ENCODE measurements around the gene CDH24.

Gene CDH24

DNA sequence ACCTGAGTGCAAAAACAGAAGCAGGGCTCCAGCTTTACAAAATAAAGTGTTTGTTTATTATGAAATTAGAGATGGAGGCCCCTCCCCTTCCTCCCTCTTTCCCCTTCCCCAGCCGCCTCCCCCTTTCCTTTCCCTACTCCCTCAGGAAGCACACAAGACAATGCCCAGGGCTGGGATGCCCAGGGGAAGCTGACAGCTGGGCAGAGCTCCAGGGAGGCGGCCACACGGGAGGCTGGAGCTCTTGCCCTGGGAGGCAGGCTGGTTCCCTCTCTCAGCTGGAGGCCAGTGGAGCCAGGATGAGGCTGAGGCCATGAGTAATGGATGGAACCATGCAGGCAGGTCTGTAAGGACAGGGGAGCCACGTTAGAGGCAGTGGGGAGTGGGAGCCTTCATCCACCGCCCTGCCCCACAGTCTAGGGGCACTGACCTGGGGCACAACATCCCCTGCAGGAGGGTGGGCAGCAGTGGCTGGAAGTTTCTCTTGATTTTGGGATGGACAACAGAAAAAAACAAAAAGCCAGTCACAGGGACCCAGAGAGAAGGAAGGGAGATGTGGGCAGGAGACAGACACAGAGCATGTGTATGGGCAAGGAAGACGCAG lies 10.2 kb downstream of the CDH24 start:
- TF ChIP-seq, protein P1, sequence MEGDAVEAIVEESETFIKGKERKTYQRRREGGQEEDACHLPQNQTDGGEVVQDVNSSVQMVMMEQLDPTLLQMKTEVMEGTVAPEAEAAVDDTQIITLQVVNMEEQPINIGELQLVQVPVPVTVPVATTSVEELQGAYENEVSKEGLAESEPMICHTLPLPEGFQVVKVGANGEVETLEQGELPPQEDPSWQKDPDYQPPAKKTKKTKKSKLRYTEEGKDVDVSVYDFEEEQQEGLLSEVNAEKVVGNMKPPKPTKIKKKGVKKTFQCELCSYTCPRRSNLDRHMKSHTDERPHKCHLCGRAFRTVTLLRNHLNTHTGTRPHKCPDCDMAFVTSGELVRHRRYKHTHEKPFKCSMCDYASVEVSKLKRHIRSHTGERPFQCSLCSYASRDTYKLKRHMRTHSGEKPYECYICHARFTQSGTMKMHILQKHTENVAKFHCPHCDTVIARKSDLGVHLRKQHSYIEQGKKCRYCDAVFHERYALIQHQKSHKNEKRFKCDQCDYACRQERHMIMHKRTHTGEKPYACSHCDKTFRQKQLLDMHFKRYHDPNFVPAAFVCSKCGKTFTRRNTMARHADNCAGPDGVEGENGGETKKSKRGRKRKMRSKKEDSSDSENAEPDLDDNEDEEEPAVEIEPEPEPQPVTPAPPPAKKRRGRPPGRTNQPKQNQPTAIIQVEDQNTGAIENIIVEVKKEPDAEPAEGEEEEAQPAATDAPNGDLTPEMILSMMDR (IDR thresholded peaks at IDR 0.05; ENCODE audit: insufficient read depth, low read length, missing control alignments), result no peak
- POLR2A ChIA-PET, result no interaction called here
- no peak overlapping the region for H3K4me3 ChIP-seq (ENCODE audit: low read depth, low read length)
- CTCF ChIA-PET, result interaction anchor here (2.9 to 31.7 kb wide), 3 partner anchors 9 to 61 kb away, joined by 15 to 1423 read pairs (median 22); partner anchors contain the start of gene AJUBA
- DNase-seq (ENCODE audit: low read depth, low spot score), result no peak

DNA sequence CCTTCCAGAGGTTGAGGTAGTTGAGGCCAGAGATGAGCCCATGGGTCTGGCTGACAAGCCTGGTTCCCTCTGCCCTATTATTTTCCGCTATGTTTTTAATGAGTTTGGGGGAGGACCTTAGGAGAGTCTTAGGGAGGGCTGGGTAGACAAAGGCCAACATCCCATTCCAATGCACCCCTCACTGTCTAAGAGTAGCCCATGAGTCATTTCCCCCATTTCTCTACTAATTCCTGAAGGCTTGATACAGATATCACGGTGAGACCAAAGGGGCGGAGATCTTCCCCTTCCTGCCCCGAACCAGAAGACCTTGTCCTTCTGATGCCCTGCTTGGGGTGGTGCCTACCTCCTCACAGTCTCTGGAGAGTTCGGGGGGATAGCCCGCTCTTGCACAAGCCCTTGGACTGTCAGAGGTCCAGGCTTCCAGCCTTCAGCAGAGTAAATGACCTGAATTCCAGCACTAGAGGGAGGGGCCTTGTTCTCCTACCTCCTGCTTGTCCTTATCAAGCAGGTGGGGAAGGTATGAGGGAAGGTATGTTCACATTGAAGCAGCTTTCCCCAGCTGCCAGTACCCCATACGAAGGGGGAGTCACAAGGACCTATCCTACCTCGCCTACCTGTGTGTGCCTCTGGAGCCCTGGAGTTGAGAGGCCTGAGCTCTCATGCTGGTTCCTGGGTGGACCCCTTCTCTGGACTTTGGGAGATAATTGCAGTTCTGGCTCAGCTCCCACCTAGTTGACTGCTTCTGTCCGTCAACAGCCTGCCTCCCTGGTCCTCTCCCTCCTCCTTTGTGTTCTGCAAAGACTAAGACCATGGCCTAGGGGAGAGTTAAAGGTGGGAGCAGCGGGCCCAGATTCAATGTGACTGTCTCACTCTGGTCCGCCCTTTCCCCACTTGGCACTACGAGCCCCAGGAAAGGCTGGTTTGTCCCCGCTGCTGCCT lies 11.6 kb downstream of the CDH24 start:
- POLR2A ChIA-PET, result interaction anchor here (0.7 kb wide), 1 partner anchor 49 kb away, joined by 4 read pairs; the partner anchor contains the start of genes ACIN1 and C14orf119
- H3K4me3 ChIP-seq (ENCODE audit: low read depth, low read length), result no peak overlapping the region
- CTCF ChIA-PET, result interaction anchor here (3.5 to 31.7 kb wide), 2 partner anchors 10 to 59 kb away, joined by 22 to 1423 read pairs; partner anchors contain the start of gene AJUBA
- DNase-seq (ENCODE audit: low read depth, low spot score), result no peak
- TF ChIP-seq, protein P1 (IDR thresholded peaks at IDR 0.05; ENCODE audit: insufficient read depth, low read length, missing control alignments), result no peak

DNA sequence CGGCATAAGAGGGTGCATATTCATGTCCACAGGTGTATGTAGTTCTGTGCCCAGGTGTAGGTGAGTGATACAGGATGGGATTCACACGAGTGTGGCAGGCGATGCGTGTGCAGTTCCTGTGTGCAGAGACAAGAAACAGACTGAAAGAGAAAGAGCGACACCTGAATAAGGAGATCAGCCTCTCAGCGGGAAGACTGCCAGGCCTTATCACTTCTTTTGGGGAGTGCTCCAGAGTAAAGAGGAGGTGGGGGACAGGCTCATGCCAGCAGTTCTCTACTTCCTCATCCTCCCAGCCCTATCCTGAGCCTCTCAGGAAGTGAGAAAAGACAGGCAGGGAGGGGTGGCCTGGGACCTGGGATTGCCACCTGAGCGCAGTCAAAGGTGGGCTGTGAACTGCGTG lies 12.5 kb downstream of the CDH24 start:
- TF ChIP-seq, protein P1 (IDR thresholded peaks at IDR 0.05; ENCODE audit: insufficient read depth, low read length, missing control alignments), result no peak
- ChIA-PET POLR2A (interaction anchor here (0.6 to 0.7 kb wide), 2 partner anchors 50 to 56 kb away, joined by 3 to 5 read pairs; no protein-coding TSS in a partner anchor), CTCF (interaction anchor here (1.3 to 31.7 kb wide), 6 partner anchors 10 to 64 kb away, joined by 3 to 1423 read pairs (median 23); partner anchors contain the start of genes AJUBA and CDH24)
- H3K4me3 ChIP-seq (ENCODE audit: low read depth, low read length), result no peak overlapping the region
- DNase-seq (ENCODE audit: low read depth, low spot score), result no peak

DNA sequence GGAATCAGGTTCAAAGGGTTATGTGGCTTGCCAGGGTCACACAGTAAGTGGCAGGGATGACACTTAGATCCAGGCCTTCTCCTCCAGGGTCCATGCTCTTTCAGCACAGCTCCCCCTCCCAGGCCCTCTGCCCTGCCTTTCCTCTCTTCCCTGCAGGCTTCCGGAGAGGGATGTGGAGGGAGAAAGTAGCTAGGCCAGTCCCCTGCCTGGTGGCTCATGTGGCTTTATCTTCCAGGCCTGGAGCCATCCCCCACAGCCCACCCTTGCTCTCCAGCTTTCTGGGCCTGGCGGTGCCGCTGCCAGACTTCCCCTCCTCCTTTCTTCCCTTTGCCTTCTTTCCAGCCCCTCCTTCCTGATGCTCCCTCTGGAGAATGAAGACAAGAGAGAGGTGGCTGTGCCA lies 13.6 kb downstream of the CDH24 start:
- ChIA-PET POLR2A (no interaction called here), CTCF (interaction anchor here (1.3 to 31.7 kb wide), 6 partner anchors 11 to 65 kb away, joined by 3 to 1423 read pairs (median 15); partner anchors contain the start of genes AJUBA and CDH24)
- TF ChIP-seq, protein P1 (IDR thresholded peaks at IDR 0.05; ENCODE audit: insufficient read depth, low read length, missing control alignments), result no peak
- no peak for DNase-seq (ENCODE audit: low read depth, low spot score)
- no peak overlapping the region for H3K4me3 ChIP-seq (ENCODE audit: low read depth, low read length)

DNA sequence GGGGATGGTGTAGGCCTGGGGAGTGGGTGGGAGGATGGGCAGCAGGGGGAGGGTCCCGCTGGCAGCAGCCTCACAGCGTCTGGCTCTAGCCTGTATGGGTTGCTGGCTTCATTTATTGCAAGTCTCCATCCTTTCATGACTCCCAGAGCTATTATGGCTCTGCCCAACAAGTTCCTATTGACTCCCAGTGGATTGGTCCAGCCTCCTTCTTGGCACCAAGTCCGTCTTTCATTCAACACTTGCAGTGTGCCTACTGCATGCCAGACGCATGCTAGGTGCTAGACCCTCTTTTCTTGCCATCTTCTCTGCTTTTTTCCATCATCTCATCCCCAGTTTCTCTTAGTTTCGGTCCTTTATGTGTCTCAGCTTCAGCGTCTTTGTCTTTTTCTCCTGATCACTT lies 14.2 kb downstream of the CDH24 start:
- H3K4me3 ChIP-seq (ENCODE audit: low read depth, low read length), result no peak overlapping the region
- DNase-seq (ENCODE audit: low read depth, low spot score), result no peak
- POLR2A ChIA-PET, result no interaction called here
- CTCF ChIA-PET, result interaction anchor here (1.3 to 31.7 kb wide), 5 partner anchors 11 to 66 kb away, joined by 3 to 1423 read pairs (median 24); partner anchors contain the start of genes AJUBA and CDH24
- TF ChIP-seq, protein P1 (IDR thresholded peaks at IDR 0.05; ENCODE audit: insufficient read depth, low read length, missing control alignments), result no peak
